OCI-LY3 (cell line): ENCODE measurements around the gene CNGB1.

ENCODE experiments used
- CTCF ChIP-seq: fragments of 200-600, 300-600 bp; sonication (generic); IDR thresholded peaks from 2 replicates; pipeline ENCODE4 v1.5.1; 2014; ENCODE audit warnings: antibody characterized with exemption, low read length, low read depth
- EZH2phosphoT487 ChIP-seq: fragments of 200-600 bp; shearing (Covaris generic); IDR thresholded peaks from 2 replicates; pipeline ENCODE4 v1.6.1; 2018; ENCODE audit warnings: antibody characterized with exemption, mixed run types, low read depth

- TF ChIP-seq CTCF (no peak), EZH2phosphoT487 (no peak)
Measured at GRCh38 chr16:57964157-57964700, 6.7 kb downstream of the CNGB1 start.
